CD14-positive monocyte (primary cell): ENCODE data around the gene TUBB3. TPM values are rescaled to one million over a fixed set of nuclear protein-coding genes. Genes with fewer than 3 reads are reported as not detected.

Experiments
- DNase-seq, 3 donors: peaks; one replicate each; pipeline ENCODE4 v3.0.0-alpha.2; 2011 to 2022
- H2AFZ ChIP-seq: 2 replicates; pipeline ENCODE4 v1.6.0; 2012; ENCODE audit warnings: mild to moderate bottlenecking, low read depth, low read length, inconsistent platforms; ENCODE audit not compliant: insufficient read depth, poor library complexity, severe bottlenecking
- H3K27ac ChIP-seq, 2 donors: 1 replicate in 1 of 2; 2 replicates in 1 of 2; pipeline ENCODE4 v1.5.1; 2012 to 2013; ENCODE audit warnings: low read length in 2 of 2, control low read depth in 1 of 2, inconsistent platforms in 1 of 2, low read depth in 1 of 2, mild to moderate bottlenecking in 1 of 2
- H3K27me3 ChIP-seq, 2 donors: one replicate each; pipeline versions ENCODE4 v1.6.0 to v1.6.1; 2011 to 2013; ENCODE audit warnings: low read length in 2 of 2; ENCODE audit not compliant: control insufficient read depth in 2 of 2, insufficient read depth in 2 of 2
- H3K36me3 ChIP-seq, 2 donors: replicated peaks in 1 of 2; 1 replicate in 1 of 2; 2 replicates in 1 of 2; pipeline versions ENCODE4 v1.5.1 to v1.6.1; 2012 to 2013; ENCODE audit warnings: low read length in 2 of 2, control low read depth in 1 of 2, inconsistent platforms in 1 of 2, mild to moderate bottlenecking in 1 of 2; ENCODE audit not compliant: insufficient read depth in 2 of 2, control insufficient read depth in 1 of 2
- H3K4me1 ChIP-seq, 2 donors: 1 replicate in 1 of 2; 2 replicates in 1 of 2; pipeline versions ENCODE4 v1.5.1 to v1.6.1; 2012 to 2013; ENCODE audit warnings: low read length in 2 of 2, control low read depth in 1 of 2, inconsistent platforms in 1 of 2, mild to moderate bottlenecking in 1 of 2, moderate library complexity in 1 of 2; ENCODE audit not compliant: insufficient read depth in 2 of 2, control insufficient read depth in 1 of 2
- H3K4me2 ChIP-seq: replicated peaks from 2 replicates; pipeline ENCODE3; 2012; ENCODE audit warnings: low read length, moderate library complexity, mild to moderate bottlenecking; ENCODE audit not compliant: poor library complexity, severe bottlenecking; ENCODE audit errors: extremely low read depth
- H3K4me3 ChIP-seq, 3 experiments: fragments of 200-600 bp in 1 of 3; sonication (generic) in 1 of 3; replicated peaks in 1 of 3; 1 replicate in 2 of 3; 2 replicates in 1 of 3; pipeline ENCODE4 v1.5.1; 2011 to 2013; ENCODE audit warnings: low read length in 3 of 3, mild to moderate bottlenecking in 3 of 3, control low read depth in 2 of 3, low read depth in 2 of 3, inconsistent platforms in 1 of 3, moderate library complexity in 1 of 3
- H3K79me2 ChIP-seq: 2 replicates; pipeline ENCODE4 v1.6.0; 2012; ENCODE audit warnings: mild to moderate bottlenecking, control low read depth, inconsistent platforms, low read length, moderate library complexity; ENCODE audit not compliant: insufficient read depth
- H3K9ac ChIP-seq: 2 replicates; pipeline ENCODE4 v1.6.0; 2017; ENCODE audit warnings: low read length, mild to moderate bottlenecking; ENCODE audit not compliant: insufficient read depth, poor library complexity, severe bottlenecking
- H3K9me3 ChIP-seq, 2 donors: replicated peaks in 1 of 2; 1 replicate in 1 of 2; 2 replicates in 1 of 2; pipeline versions ENCODE4 v1.5.1 to v1.6.1; 2012 to 2013; ENCODE audit warnings: low read length in 2 of 2, control low read depth in 1 of 2; ENCODE audit not compliant: control insufficient read depth in 1 of 2, insufficient read depth in 1 of 2
- H4K20me1 ChIP-seq: 2 replicates; pipeline ENCODE4 v1.6.0; 2012; ENCODE audit warnings: mild to moderate bottlenecking, low read length, control low read depth, moderate library complexity; ENCODE audit not compliant: insufficient read depth
- H3K27ac Mint-ChIP-seq, 7 donors: one replicate each; pipeline ENCODE4 v1.8.0; 2020; ENCODE audit warnings: mild to moderate bottlenecking in 7 of 7, mixed read lengths in 7 of 7, moderate library complexity in 6 of 7, inconsistent platforms in 2 of 7
- H3K27me3 Mint-ChIP-seq, 3 donors: one replicate each; pipeline ENCODE4 v1.8.0; 2021 to 2022; ENCODE audit warnings: low read depth in 3 of 3, mild to moderate bottlenecking in 3 of 3, mixed read lengths in 3 of 3, moderate library complexity in 3 of 3, inconsistent platforms in 1 of 3
- H3K36me3 Mint-ChIP-seq, 2 donors: one replicate each; pipeline ENCODE4 v1.8.0; 2020; ENCODE audit warnings: mixed read lengths in 2 of 2, inconsistent platforms in 1 of 2, mild to moderate bottlenecking in 1 of 2
- H3K4me1 Mint-ChIP-seq: one replicate; pipeline ENCODE4 v1.8.0; 2020; ENCODE audit warnings: mild to moderate bottlenecking, mixed read lengths
- H3K4me3 Mint-ChIP-seq, 2 donors: one replicate each; pipeline ENCODE4 v1.8.0; 2020; ENCODE audit warnings: mild to moderate bottlenecking in 2 of 2, mixed read lengths in 2 of 2, moderate library complexity in 1 of 2
- H3K9me3 Mint-ChIP-seq, 7 donors: one replicate each; pipeline ENCODE4 v1.8.0; 2020 to 2022; ENCODE audit warnings: mixed read lengths in 7 of 7, mild to moderate bottlenecking in 6 of 7, moderate library complexity in 6 of 7, inconsistent platforms in 2 of 7
- CTCF ChIP-seq: fragments of 200-600 bp; IDR thresholded peaks from one replicate; pipeline ENCODE4 v1.8.0; 2022; ENCODE audit warnings: antibody characterized with exemption, mild to moderate bottlenecking
- WGBS: methylation state at CpG from one replicate; pipeline ENCODE4 v1.1.5; 2013; ENCODE audit warnings: missing lambda C conversion rate; ENCODE audit not compliant: insufficient coverage; 5-methylcytosine and 5-hydroxymethylcytosine counted together
- intact Hi-C, 2 donors: fragments of 100-400 bp; cut with micrococcal nuclease; formaldehyde crosslinking; loops; one replicate each; pipeline versions ENCODE4 v1.15.0 to v1.15.1; 2023
- polyA plus RNA-seq, 3 donors: library from polyadenylated mRNA; depleted of rRNA in 1 of 3; unstranded in 2 of 3; stranded (reverse) in 1 of 3; fragments of 300-500 nt in 2 of 3; fragments of >200 nt in 1 of 3; fragmentation: Illumina TruSeq in 2 of 3; gene quantifications; 1 replicate in 2 of 3; 2 replicates in 1 of 3; pipeline ENCODE4 v1.2.3, GENCODE V29; 2012 to 2021

The TUBB3 gene
- polyA plus RNA-seq, 3 donors, result 2.9 TPM; not detected in 2

- H3K36me3 Mint-ChIP-seq, result no peaks in the 10 kb centered on the region
- H3K27me3 ChIP-seq, result peaks cover 12 to 53% of the 10 kb centered on the region in 2 donors
- H3K36me3 ChIP-seq, result no peaks in the 10 kb centered on the region
- H3K4me1 ChIP-seq, result peaks cover 30 to 42% of the 10 kb centered on the region in 2 donors
- DNase-seq, result no peak
- H3K27me3 Mint-ChIP-seq, result peaks cover 49 to 78% (median 52%) of the 10 kb centered on the region in 3 donors
- peak within 1 kb of the TSS; percentile 2 to 68 (median 21) for H3K4me3 ChIP-seq
- H3K4me1 Mint-ChIP-seq, result peaks cover 28% of the 10 kb centered on the region
- H3K9me3 ChIP-seq, result peaks cover 0 to 11% of the 10 kb centered on the region in 2 donors
- no peak for TF ChIP-seq CTCF
- 10% methylated on average over 12 of the region's 23 CpGs for WGBS
- peak within 1 kb of the TSS; percentile 83 for H2AFZ ChIP-seq
- H3K9me3 Mint-ChIP-seq, result peaks cover 0 to 13% (median 2%) of the 10 kb centered on the region in 7 donors
- no peak within 1 kb of the TSS for H3K27ac ChIP-seq
- no peaks in the 10 kb centered on the region for H3K79me2 ChIP-seq
- H4K20me1 ChIP-seq, result peaks cover 3% of the 10 kb centered on the region
- intact Hi-C loops, result no loop called here
- H3K27ac Mint-ChIP-seq, result peak within 1 kb of the TSS in 1 of 7 donors; percentile 66
- H3K4me2 ChIP-seq, result peak within 1 kb of the TSS; percentile 80
- H3K9ac ChIP-seq, result peak within 1 kb of the TSS; percentile 21
- H3K4me3 Mint-ChIP-seq, result peak within 1 kb of the TSS; percentile 70 to 88
These were observed 4.4 kb upstream of the TUBB3 start, which contains the start of gene MC1R for GRCh38 chr16:89918453-89919347. Gene MC1R, plus strand, starts transcription at chr16:89918862. Its CDS starts 397 bp downstream, at chr16:89919259.

DNA sequence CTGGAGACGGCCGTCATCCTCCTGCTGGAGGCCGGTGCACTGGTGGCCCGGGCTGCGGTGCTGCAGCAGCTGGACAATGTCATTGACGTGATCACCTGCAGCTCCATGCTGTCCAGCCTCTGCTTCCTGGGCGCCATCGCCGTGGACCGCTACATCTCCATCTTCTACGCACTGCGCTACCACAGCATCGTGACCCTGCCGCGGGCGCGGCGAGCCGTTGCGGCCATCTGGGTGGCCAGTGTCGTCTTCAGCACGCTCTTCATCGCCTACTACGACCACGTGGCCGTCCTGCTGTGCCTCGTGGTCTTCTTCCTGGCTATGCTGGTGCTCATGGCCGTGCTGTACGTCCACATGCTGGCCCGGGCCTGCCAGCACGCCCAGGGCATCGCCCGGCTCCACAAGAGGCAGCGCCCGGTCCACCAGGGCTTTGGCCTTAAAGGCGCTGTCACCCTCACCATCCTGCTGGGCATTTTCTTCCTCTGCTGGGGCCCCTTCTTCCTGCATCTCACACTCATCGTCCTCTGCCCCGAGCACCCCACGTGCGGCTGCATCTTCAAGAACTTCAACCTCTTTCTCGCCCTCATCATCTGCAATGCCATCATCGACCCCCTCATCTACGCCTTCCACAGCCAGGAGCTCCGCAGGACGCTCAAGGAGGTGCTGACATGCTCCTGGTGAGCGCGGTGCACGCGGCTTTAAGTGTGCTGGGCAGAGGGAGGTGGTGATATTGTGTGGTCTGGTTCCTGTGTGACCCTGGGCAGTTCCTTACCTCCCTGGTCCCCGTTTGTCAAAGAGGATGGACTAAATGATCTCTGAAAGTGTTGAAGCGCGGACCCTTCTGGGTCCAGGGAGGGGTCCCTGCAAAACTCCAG, 3.4 kb upstream of the TUBB3 start:
- no peak overlapping the region for H3K4me2 ChIP-seq
- no peak for TF ChIP-seq CTCF
- H3K4me1 ChIP-seq, result peaks cover 30 to 47% of the 10 kb centered on the region in 2 donors
- intact Hi-C loops, result no loop called here
- H3K27me3 ChIP-seq, result peaks cover 20 to 64% of the 10 kb centered on the region in 2 donors
- Mint-ChIP-seq H3K27me3 (peaks cover 59 to 89% (median 62%) of the 10 kb centered on the region in 3 donors), H3K36me3 (no peaks in the 10 kb centered on the region), H3K4me3 (peak overlapping the region in 1 of 2 donors; percentile 44), H3K9me3 (peaks cover 0 to 15% (median 4%) of the 10 kb centered on the region in 7 donors), H3K27ac (peak overlapping the region in 1 of 7 donors; percentile 66), H3K4me1 (peaks cover 30% of the 10 kb centered on the region)
- H2AFZ ChIP-seq, result no peak overlapping the region
- no peak for DNase-seq
- H3K79me2 ChIP-seq, result no peaks in the 10 kb centered on the region
- no peak overlapping the region for H3K27ac ChIP-seq
- no peaks in the 10 kb centered on the region for H3K36me3 ChIP-seq
- H3K9ac ChIP-seq, result no peak overlapping the region
- H3K4me3 ChIP-seq, result no peak overlapping the region
- H3K9me3 ChIP-seq, result peaks cover 0 to 20% of the 10 kb centered on the region in 2 donors
- 89% methylated on average over 47 of the region's 52 CpGs for WGBS
- peaks cover 14% of the 10 kb centered on the region for H4K20me1 ChIP-seq
